ENCODE measurements around the gene CR1. TPM values are rescaled to one million over a fixed set of nuclear protein-coding genes. Genes with fewer than 3 reads are reported as not detected.

The CR1 gene
- total and polyA plus RNA-seq, 2 donors = 1.5 to 1.6 TPM

GRCh38 chr1:207497941-207498340, 2.0 kb downstream of the CR1 start:
- WGBS = 87% methylated on average over 5 of the region's 5 CpGs
- H3K27ac ChIP-seq (ENCODE audit: low read depth in 1 of 2, low read length in 1 of 2) = no peak overlapping the region
- H3K9me3 ChIP-seq (ENCODE audit: control insufficient read depth in 2 of 2, insufficient read depth in 1 of 2, low read length in 1 of 2) = no peaks in the 10 kb centered on the region
- H3K4me1 ChIP-seq (ENCODE audit: control insufficient read depth in 2 of 2, insufficient read depth in 2 of 2, low read length in 2 of 2) = peaks cover 4 to 14% of the 10 kb centered on the region in 2 donors
- no peak for DNase-seq (ENCODE audit: low read depth in 6 of 9, low spot score in 9 of 9)
- no peaks in the 10 kb centered on the region for H3K36me3 ChIP-seq (ENCODE audit: control insufficient read depth in 2 of 2, insufficient read depth in 2 of 2, low read length in 1 of 2)
- H3K27me3 ChIP-seq (ENCODE audit: control insufficient read depth in 2 of 2, insufficient read depth in 1 of 2, low read length in 1 of 2) = peaks cover 3 to 10% of the 10 kb centered on the region in 2 donors
- H3K4me3 ChIP-seq (ENCODE audit: low read length in 2 of 2) = no peak overlapping the region

GRCh38 chr1:207499573-207499972, 3.6 kb downstream of the CR1 start:
- no peak overlapping the region for H3K4me3 ChIP-seq (ENCODE audit: low read length in 2 of 2)
- peaks cover 4 to 14% of the 10 kb centered on the region in 2 donors for H3K4me1 ChIP-seq (ENCODE audit: control insufficient read depth in 2 of 2, insufficient read depth in 2 of 2, low read length in 2 of 2)
- no peak overlapping the region for H3K27ac ChIP-seq (ENCODE audit: low read depth in 1 of 2, low read length in 1 of 2)
- WGBS = 4% methylated on average over 4 of the region's 4 CpGs
- peaks cover 3 to 10% of the 10 kb centered on the region in 2 donors for H3K27me3 ChIP-seq (ENCODE audit: control insufficient read depth in 2 of 2, insufficient read depth in 1 of 2, low read length in 1 of 2)
- no peaks in the 10 kb centered on the region for H3K36me3 ChIP-seq (ENCODE audit: control insufficient read depth in 2 of 2, insufficient read depth in 2 of 2, low read length in 1 of 2)
- DNase-seq (ENCODE audit: low read depth in 6 of 9, low spot score in 9 of 9) = peak; percentile 61 to 91 (median 81)
- H3K9me3 ChIP-seq (ENCODE audit: control insufficient read depth in 2 of 2, insufficient read depth in 1 of 2, low read length in 1 of 2) = no peaks in the 10 kb centered on the region

GRCh38 chr1:207500306-207500705, 4.3 kb downstream of the CR1 start:
- H3K9me3 ChIP-seq (ENCODE audit: control insufficient read depth in 2 of 2, insufficient read depth in 1 of 2, low read length in 1 of 2) = no peaks in the 10 kb centered on the region
- H3K4me3 ChIP-seq (ENCODE audit: low read length in 2 of 2) = no peak overlapping the region
- H3K36me3 ChIP-seq (ENCODE audit: control insufficient read depth in 2 of 2, insufficient read depth in 2 of 2, low read length in 1 of 2) = no peaks in the 10 kb centered on the region
- 92% methylated on average over 3 of the region's 3 CpGs for WGBS
- peaks cover 3 to 10% of the 10 kb centered on the region in 2 donors for H3K27me3 ChIP-seq (ENCODE audit: control insufficient read depth in 2 of 2, insufficient read depth in 1 of 2, low read length in 1 of 2)
- no peak for DNase-seq (ENCODE audit: low read depth in 6 of 9, low spot score in 9 of 9)
- H3K27ac ChIP-seq (ENCODE audit: low read depth in 1 of 2, low read length in 1 of 2) = no peak overlapping the region
- peaks cover 4 to 13% of the 10 kb centered on the region in 2 donors for H3K4me1 ChIP-seq (ENCODE audit: control insufficient read depth in 2 of 2, insufficient read depth in 2 of 2, low read length in 2 of 2)

DNA sequence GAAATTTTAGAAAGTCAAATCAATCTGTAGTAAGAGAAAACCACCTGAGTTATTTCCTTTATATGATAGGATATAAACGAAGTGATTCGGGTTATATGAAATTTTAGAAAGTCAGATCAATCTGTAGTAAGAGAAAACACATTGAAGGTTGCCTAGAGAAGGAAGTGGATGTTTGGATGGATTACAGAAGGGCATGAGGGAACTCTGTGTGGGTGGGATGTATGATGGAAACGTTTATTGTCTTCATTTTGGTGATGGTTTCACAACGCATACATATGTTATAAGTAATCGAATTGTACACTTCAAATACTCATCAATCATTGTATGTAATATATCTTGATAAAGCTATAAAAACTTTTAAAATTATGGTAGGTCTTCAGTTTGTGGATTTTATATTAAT, 5.1 kb downstream of the CR1 start:
- peaks cover 3 to 7% of the 10 kb centered on the region in 2 donors for H3K27me3 ChIP-seq (ENCODE audit: control insufficient read depth in 2 of 2, insufficient read depth in 1 of 2, low read length in 1 of 2)
- H3K9me3 ChIP-seq (ENCODE audit: control insufficient read depth in 2 of 2, insufficient read depth in 1 of 2, low read length in 1 of 2) = no peaks in the 10 kb centered on the region
- 95% methylated on average over 5 of the region's 5 CpGs for WGBS
- no peaks in the 10 kb centered on the region for H3K36me3 ChIP-seq (ENCODE audit: control insufficient read depth in 2 of 2, insufficient read depth in 2 of 2, low read length in 1 of 2)
- no peak overlapping the region for H3K4me3 ChIP-seq (ENCODE audit: low read length in 2 of 2)
- H3K27ac ChIP-seq (ENCODE audit: low read depth in 1 of 2, low read length in 1 of 2) = no peak overlapping the region
- peaks cover 0 to 5% of the 10 kb centered on the region in 2 donors for H3K4me1 ChIP-seq (ENCODE audit: control insufficient read depth in 2 of 2, insufficient read depth in 2 of 2, low read length in 2 of 2)
- no peak for DNase-seq (ENCODE audit: low read depth in 6 of 9, low spot score in 9 of 9)

DNA sequence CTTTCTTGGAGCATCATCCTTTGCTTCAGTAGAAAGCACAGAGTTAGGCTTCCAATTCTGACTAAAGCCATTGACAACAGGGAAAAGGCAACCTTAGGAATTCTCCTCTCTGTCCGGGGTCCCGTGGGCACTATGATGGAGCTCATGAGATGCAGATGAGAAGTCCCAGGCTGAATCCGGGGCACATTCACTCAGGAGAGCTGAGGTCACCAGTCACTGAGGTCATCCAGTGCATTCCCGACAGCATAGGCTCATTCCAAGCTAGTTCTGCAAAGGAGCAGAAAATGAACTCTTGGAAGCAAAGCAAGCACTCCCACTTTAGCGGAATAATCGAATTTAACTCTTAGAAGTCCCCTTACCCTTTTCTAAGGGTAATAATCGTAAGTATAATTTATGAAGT, 6.8 kb downstream of the CR1 start:
- WGBS = 94% methylated on average over 7 of the region's 7 CpGs
- no peak for DNase-seq (ENCODE audit: low read depth in 6 of 9, low spot score in 9 of 9)
- no peaks in the 10 kb centered on the region for H3K9me3 ChIP-seq (ENCODE audit: control insufficient read depth in 2 of 2, insufficient read depth in 1 of 2, low read length in 1 of 2)
- H3K4me3 ChIP-seq (ENCODE audit: low read length in 2 of 2) = no peak overlapping the region
- peaks cover 0 to 3% of the 10 kb centered on the region in 2 donors for H3K27me3 ChIP-seq (ENCODE audit: control insufficient read depth in 2 of 2, insufficient read depth in 1 of 2, low read length in 1 of 2)
- no peaks in the 10 kb centered on the region for H3K4me1 ChIP-seq (ENCODE audit: control insufficient read depth in 2 of 2, insufficient read depth in 2 of 2, low read length in 2 of 2)
- H3K36me3 ChIP-seq (ENCODE audit: control insufficient read depth in 2 of 2, insufficient read depth in 2 of 2, low read length in 1 of 2) = no peaks in the 10 kb centered on the region
- no peak overlapping the region for H3K27ac ChIP-seq (ENCODE audit: low read depth in 1 of 2, low read length in 1 of 2)

DNA sequence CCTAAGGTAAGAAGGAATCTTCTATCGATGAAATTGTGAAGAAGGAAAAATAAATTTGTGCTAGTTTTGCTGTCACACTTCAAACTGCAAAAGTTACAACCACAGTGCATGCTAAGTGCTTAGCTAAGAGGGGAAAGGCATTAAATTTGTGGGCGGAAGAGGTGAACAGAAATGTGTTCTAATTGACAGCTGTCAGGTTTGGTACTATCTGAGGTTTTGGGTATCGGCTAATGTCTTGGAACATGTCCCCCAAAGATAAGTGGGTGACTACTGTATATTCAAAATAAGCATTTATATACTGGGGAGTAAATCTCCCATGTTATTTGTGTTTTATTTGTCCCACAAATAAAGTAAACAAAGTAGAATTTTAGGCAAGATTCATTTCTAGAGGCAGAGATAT, 8.0 kb downstream of the CR1 start:
- Histone ChIP-seq H3K36me3 (ENCODE audit: control insufficient read depth in 2 of 2, insufficient read depth in 2 of 2, low read length in 1 of 2) (no peaks in the 10 kb centered on the region), H3K27ac (ENCODE audit: low read depth in 1 of 2, low read length in 1 of 2) (no peak overlapping the region), H3K9me3 (ENCODE audit: control insufficient read depth in 2 of 2, insufficient read depth in 1 of 2, low read length in 1 of 2) (no peaks in the 10 kb centered on the region), H3K27me3 (ENCODE audit: control insufficient read depth in 2 of 2, insufficient read depth in 1 of 2, low read length in 1 of 2) (no peaks in the 10 kb centered on the region), H3K4me1 (ENCODE audit: control insufficient read depth in 2 of 2, insufficient read depth in 2 of 2, low read length in 2 of 2) (no peaks in the 10 kb centered on the region), H3K4me3 (ENCODE audit: low read length in 2 of 2) (no peak overlapping the region)
- DNase-seq (ENCODE audit: low read depth in 6 of 9, low spot score in 9 of 9) = no peak
- WGBS = 98% methylated on average over 3 of the region's 3 CpGs

GRCh38 chr1:207504438-207504837, 8.5 kb downstream of the CR1 start:
- H3K4me1 ChIP-seq (ENCODE audit: control insufficient read depth in 2 of 2, insufficient read depth in 2 of 2, low read length in 2 of 2) = no peaks in the 10 kb centered on the region
- no peak overlapping the region for H3K4me3 ChIP-seq (ENCODE audit: low read length in 2 of 2)
- H3K27ac ChIP-seq (ENCODE audit: low read depth in 1 of 2, low read length in 1 of 2) = no peak overlapping the region
- H3K27me3 ChIP-seq (ENCODE audit: control insufficient read depth in 2 of 2, insufficient read depth in 1 of 2, low read length in 1 of 2) = no peaks in the 10 kb centered on the region
- H3K9me3 ChIP-seq (ENCODE audit: control insufficient read depth in 2 of 2, insufficient read depth in 1 of 2, low read length in 1 of 2) = no peaks in the 10 kb centered on the region
- no peaks in the 10 kb centered on the region for H3K36me3 ChIP-seq (ENCODE audit: control insufficient read depth in 2 of 2, insufficient read depth in 2 of 2, low read length in 1 of 2)
- DNase-seq (ENCODE audit: low read depth in 6 of 9, low spot score in 9 of 9) = no peak

DNA sequence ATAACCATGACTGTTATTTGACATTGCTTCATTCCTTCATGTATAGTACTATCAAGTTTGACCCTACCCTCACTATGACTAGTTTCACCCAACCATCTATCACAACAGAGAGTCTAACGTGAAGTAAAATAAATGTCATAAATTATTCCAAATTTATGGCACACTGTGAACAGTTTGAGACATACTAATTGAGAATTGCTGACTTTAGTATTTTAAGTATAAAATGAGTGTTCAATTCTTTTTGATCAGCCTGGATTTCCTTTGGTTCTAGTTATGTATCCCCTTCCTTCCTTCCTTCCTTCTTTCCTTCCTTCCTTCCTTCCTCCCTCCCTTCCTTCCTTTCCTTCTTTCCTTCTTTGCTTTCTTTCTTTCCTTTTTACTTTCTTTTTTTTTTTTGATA, 14.5 kb downstream of the CR1 start:
- H3K4me1 ChIP-seq (ENCODE audit: control insufficient read depth in 2 of 2, insufficient read depth in 2 of 2, low read length in 2 of 2) = no peaks in the 10 kb centered on the region
- no peaks in the 10 kb centered on the region for H3K9me3 ChIP-seq (ENCODE audit: control insufficient read depth in 2 of 2, insufficient read depth in 1 of 2, low read length in 1 of 2)
- no peak overlapping the region for H3K4me3 ChIP-seq (ENCODE audit: low read length in 2 of 2)
- no peaks in the 10 kb centered on the region for H3K27me3 ChIP-seq (ENCODE audit: control insufficient read depth in 2 of 2, insufficient read depth in 1 of 2, low read length in 1 of 2)
- no peaks in the 10 kb centered on the region for H3K36me3 ChIP-seq (ENCODE audit: control insufficient read depth in 2 of 2, insufficient read depth in 2 of 2, low read length in 1 of 2)
- DNase-seq (ENCODE audit: low read depth in 6 of 9, low spot score in 9 of 9) = no peak
- 96% methylated on average over 1 of the region's 1 CpG for WGBS
- no peak overlapping the region for H3K27ac ChIP-seq (ENCODE audit: low read depth in 1 of 2, low read length in 1 of 2)

- Histone ChIP-seq H3K4me1 (ENCODE audit: control insufficient read depth in 2 of 2, insufficient read depth in 2 of 2, low read length in 2 of 2) (no peaks in the 10 kb centered on the region), H3K4me3 (ENCODE audit: low read length in 2 of 2) (no peak overlapping the region), H3K36me3 (ENCODE audit: control insufficient read depth in 2 of 2, insufficient read depth in 2 of 2, low read length in 1 of 2) (no peaks in the 10 kb centered on the region), H3K9me3 (ENCODE audit: control insufficient read depth in 2 of 2, insufficient read depth in 1 of 2, low read length in 1 of 2) (no peaks in the 10 kb centered on the region), H3K27me3 (ENCODE audit: control insufficient read depth in 2 of 2, insufficient read depth in 1 of 2, low read length in 1 of 2) (no peaks in the 10 kb centered on the region), H3K27ac (ENCODE audit: low read depth in 1 of 2, low read length in 1 of 2) (no peak overlapping the region)
- WGBS = 96% methylated on average over 13 of the region's 13 CpGs
- DNase-seq (ENCODE audit: low read depth in 6 of 9, low spot score in 9 of 9) = no peak
Observed at GRCh38 chr1:207514890-207515289, 18.9 kb downstream of the CR1 start.

GRCh38 chr1:207516729-207517128, 20.8 kb downstream of the CR1 start:
- no peaks in the 10 kb centered on the region for H3K27me3 ChIP-seq (ENCODE audit: control insufficient read depth in 2 of 2, insufficient read depth in 1 of 2, low read length in 1 of 2)
- no peak overlapping the region for H3K4me3 ChIP-seq (ENCODE audit: low read length in 2 of 2)
- H3K9me3 ChIP-seq (ENCODE audit: control insufficient read depth in 2 of 2, insufficient read depth in 1 of 2, low read length in 1 of 2) = no peaks in the 10 kb centered on the region
- no peaks in the 10 kb centered on the region for H3K36me3 ChIP-seq (ENCODE audit: control insufficient read depth in 2 of 2, insufficient read depth in 2 of 2, low read length in 1 of 2)
- no peaks in the 10 kb centered on the region for H3K4me1 ChIP-seq (ENCODE audit: control insufficient read depth in 2 of 2, insufficient read depth in 2 of 2, low read length in 2 of 2)
- H3K27ac ChIP-seq (ENCODE audit: low read depth in 1 of 2, low read length in 1 of 2) = no peak overlapping the region
- no peak for DNase-seq (ENCODE audit: low read depth in 6 of 9, low spot score in 9 of 9)

Measured in thymus (tissue), 11 donors.